Smooth muscle cell of the brain vasculature (primary cell): ENCODE data around the gene KCNK18.

ENCODE experiments used
- DNase-seq: peaks from one replicate; pipeline ENCODE4 v3.0.0-alpha.2; 2012; ENCODE audit warnings: low read depth, low spot score

KCNK18 gene

DNA sequence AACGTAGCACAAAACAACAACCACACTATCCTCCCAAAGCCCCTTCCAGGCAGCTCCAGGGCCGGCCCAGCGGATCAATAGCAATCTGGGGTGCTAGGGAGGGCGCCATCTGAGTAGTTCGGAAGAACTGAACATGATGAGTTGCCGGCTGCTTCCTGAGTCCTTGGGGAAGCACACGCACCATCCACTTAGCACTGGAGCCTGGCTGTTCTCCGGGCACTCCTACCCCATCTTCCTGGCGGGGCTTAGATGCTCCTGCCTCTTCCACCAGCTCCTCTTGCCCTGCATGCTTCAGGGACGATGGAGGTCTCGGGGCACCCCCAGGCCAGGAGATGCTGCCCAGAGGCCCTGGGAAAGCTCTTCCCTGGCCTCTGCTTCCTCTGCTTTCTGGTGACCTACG, at the start of gene KCNK18:
TSS of gene KCNK18 (plus strand) at position 301 of the 400 bp plus-strand sequence. CDS start at position 301, 0 bp downstream.
- no peak for DNase-seq

DNA sequence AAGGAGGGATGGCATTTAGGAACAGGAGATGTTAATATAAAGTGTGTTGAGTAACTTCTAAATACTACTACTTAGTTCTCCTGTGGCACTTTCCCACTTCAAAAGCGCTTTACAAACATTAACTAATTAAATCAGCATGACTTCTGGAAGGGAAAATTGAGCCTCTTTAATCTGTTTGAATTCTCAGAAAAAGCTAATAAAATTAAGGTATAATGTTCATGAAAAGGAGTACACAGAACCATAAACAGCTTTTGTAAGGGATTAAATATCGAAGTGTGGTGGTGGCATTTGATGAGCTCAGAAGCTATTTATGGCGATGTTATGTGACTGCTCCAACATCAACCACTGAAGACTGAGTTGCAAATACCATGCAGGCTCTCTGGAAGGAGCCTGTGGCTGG, 49.0 kb upstream of the KCNK18 start:
- no peak for DNase-seq

DNA sequence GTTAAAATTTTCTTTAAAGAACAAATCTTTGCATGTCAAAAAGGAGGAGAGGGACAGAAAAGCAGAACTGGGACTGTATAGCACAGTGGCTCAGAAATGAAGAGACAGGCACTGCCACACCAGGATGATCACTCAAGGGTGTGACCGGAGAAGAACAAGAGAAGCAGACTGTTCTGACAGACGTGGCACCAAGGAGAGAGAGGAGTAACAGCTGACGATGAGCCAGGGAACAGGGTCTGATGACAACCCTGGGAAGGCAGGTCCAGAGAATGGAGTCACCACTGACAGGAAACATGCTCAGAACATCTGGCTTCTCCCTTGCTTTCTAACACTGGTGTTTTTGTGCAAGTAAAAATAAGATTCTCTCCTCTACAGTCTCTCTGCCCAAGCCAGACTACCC, 44.6 kb upstream of the KCNK18 start:
- no peak for DNase-seq

DNA sequence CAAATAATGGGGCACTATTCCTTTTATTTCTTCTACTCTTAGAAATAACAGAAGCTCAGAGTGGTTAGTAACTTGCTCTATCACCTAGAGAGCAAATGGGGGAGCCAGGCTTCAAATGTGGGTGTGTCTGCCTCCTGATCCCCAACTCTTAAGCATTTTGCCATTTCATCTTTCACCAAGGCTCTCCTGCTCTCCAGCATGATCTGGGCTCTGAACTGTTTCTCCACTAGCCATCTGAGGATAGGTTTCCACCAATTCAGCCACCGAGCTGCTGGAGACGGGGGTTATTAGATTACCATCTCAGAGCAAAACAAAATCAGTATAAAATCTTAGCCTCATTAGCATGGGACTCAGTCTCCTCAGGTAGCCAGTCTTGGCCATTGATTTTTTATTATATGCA, 39.0 kb upstream of the KCNK18 start:
- DNase-seq: no peak

DNA sequence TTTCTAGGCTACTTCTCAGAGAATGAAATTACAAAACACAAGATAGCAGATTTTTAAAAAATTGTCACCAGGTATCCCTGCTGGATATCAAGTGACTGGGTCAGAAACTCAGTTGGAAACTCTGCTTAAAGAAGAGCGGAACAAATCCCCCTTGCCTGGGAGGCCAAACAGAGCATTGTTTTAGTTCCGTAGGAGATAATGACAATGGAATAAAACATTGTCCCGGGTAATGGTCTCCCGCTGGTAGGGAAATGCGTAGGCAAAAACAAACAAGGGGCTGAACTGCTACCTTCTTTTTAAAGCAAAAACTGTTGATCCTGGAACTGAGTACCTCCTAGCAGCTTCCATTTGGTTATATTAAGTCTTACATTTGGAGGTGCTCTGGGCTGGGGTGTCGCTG, 37.9 kb upstream of the KCNK18 start:
- DNase-seq: no peak

DNA sequence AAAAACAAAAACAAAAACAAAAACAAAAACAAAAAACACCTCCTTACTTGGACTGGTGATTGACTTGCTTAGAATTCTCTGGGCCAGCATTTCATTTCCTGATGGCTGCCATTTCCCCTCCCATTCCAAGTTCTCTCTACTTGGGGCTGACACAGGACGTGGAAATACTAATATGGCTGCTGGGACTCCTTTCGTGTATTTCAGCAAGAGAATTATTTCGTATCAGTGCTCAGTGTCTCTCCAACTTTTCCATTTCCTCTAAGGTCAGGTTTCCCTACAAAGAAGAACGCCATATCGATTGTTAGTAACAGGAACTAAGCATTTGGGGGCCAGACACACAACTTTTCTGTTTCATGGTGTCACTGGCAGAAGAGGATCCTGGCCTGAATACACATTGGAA, 36.7 kb upstream of the KCNK18 start:
- DNase-seq: no peak

DNA sequence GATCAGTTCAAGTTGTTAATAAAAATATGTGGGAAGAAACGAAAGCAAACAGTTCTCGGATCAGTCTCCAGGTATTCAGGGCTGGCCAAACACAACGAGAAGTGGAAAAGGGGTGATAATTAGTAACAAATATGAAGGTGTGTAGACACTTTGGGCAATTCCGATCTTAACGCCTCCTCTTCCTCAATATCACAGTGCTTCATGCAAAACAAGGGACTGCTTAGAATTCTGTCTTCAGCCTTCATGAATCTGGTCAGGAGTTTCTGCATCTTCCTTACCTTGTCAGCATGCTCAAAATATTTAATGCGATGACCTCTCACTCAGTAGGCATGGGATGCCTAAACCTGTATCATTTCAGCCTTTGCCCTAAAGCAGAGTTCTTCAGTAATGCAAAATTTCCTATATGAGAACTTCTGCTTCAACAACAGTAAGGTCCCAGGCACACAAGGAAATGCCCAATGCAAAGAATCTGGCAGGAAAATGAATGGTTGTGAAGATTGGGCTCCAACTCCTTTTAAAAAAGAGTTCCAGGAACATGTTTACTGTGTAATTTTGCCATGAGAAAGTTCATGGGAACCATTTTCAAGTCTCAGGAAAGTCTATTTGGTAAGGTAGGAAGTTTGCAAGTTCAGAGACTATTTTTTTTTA, 35.8 kb upstream of the KCNK18 start:
- no peak for DNase-seq

DNA sequence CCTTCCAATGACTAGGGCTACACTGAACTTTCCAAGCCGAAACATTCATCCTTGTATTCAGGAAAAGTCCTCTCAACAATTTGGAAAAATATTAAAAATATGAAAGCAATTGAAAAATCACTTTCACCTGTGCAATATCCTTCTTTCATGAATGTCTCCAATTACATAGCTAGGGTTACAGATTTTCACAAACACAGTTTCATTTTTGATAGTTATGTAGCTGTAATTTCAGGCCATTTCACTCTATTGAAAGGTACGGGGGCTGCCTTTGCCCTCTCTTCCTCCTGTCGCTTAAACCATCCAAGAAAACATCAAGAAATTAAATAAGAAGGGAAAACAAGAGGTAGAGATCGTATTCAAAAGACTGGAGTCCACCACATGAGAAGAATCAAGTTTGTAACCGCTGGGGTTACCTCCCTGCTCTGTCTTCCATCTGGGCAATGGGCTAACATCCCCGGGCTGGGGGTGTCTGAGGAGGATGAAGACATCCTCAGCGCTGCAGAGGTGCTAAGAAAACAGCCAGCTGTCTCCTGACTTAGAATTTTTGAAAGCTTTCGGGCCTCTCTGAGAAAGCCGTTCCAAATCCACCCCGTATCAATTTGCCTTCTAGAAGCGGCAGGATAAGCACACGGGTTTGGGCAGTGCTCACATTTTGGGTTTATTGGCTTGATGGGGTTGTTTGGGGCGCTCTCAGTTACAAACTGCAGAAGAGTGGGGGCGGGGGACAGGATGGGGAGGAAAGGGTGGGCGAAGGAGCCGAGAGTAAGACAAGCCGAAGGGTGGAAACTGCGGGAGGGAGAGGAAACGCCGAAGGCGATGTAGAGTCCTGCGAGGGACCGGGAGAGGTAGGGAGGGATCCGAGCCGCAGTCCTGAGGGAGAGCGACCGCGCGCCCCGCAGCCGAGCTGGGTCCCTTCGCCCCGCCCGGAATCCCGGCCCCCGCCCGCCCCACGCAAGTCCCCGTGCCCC, 34.9 kb upstream of the KCNK18 start:
- DNase-seq: no peak

DNA sequence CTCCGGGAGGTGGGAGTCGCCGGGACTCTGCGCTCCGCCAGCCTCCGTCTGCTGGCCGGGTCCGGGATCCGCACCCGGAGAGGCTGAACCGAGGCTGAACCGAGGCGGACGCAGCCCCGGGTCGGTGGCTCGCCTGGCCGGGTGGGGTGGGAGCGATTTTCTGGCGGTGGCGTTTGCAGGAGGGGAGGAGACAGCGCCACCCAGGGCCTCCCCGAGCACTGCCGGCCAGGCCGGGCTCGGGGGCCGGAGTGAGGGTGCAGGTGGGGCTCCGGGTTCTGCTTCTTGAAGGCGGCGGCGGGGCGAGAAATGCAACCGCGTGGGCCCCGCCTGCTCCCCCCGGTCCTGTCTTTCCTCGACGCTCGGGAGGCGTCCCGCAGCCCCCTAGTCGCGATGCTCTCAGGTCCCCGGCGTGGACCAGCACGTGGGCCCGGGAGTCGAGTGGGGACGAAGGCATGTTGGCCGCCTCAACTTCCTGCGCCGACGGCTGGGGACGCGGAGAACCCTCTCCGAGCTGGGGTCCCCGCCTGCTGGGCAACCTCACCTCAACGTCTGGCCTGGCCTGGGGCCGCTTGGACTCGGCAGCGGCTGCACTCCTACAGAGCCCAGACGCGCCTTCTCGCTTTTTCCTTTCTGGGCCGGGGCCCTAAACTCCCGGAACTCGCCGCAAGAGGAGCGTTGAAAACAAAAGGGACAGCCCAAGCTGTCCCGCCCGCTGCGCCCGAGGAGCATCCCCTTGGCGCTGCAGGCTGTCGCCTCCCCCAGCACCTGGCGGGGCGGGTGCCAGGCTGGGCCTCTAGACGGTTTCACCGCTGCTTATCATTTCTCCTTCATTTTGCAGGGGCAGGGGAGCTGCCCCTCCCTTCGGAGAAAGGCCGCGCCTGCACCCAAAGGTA, 34.0 kb upstream of the KCNK18 start:
- DNase-seq: no peak

DNA sequence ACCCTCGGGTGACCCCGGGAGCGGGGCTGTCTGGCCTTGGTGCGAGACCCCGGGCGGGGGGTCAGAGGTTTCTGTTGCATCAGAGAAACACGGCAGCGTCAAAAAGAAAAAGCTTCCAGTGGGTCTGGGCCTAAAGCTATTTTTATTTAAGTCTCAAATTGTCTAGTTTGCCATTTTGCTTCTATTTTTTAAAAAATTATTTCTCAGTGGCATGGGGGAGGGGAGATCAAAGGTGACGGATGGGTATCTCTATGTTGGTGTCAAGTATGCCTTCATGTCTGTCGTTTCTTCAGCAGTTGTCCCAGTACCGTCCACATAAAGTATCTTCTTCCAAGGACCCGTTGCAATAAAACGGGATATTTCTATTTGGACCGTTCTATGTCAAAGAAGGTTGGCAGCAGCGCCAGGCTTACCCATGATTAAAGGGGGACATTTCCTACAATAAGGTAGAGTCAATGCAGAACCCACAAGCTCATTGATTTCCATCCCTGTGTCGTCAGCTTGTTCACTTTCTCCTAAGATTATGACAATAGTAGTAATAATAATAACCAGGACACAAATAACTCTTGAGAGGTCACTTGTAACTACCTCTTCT, 33.2 kb upstream of the KCNK18 start:
- DNase-seq: no peak

DNA sequence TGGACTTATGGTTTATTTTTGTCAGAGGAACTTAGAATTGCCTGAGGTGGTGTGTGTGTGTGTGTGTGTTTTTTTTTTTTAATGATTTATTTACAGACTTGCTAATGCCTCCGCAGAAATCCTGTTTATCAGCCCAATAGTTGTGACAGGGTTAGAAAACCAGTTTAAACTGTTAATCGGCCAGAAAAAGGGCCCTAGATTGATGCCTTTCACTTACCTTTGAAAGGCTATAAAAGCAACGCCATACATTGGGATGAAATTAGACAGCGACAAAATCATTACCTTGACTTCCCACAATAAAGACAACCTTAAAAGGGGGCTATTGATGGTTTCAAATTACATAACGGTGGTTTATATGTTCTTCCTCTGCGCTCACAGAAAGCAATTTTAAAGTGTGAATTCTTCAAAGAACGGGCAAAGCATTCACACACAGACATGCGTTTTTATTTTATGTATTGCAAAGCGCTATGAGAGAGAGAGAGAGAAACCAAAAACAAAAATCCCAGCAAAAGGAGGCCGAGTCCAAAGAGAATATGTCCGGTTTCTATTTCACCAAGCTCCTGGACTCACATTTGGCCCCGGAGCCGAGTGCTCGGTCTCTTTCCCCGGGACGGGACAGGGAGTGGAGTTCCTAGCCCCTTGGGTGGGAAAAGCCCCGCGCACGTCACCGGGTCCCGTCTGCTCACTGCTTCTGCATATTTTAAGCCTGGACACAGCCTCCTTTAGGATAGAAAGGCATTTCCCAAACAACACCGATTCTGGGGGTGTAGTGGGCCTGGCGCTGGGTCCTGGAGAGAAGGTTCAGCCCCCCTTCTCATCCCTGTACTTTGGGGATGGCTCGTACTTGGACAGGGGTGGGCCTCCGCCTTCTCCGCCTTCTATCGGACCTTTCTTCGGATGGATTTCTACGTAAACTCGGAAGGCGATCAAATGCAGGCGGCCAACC, 32.4 kb upstream of the KCNK18 start:
- no peak for DNase-seq

DNA sequence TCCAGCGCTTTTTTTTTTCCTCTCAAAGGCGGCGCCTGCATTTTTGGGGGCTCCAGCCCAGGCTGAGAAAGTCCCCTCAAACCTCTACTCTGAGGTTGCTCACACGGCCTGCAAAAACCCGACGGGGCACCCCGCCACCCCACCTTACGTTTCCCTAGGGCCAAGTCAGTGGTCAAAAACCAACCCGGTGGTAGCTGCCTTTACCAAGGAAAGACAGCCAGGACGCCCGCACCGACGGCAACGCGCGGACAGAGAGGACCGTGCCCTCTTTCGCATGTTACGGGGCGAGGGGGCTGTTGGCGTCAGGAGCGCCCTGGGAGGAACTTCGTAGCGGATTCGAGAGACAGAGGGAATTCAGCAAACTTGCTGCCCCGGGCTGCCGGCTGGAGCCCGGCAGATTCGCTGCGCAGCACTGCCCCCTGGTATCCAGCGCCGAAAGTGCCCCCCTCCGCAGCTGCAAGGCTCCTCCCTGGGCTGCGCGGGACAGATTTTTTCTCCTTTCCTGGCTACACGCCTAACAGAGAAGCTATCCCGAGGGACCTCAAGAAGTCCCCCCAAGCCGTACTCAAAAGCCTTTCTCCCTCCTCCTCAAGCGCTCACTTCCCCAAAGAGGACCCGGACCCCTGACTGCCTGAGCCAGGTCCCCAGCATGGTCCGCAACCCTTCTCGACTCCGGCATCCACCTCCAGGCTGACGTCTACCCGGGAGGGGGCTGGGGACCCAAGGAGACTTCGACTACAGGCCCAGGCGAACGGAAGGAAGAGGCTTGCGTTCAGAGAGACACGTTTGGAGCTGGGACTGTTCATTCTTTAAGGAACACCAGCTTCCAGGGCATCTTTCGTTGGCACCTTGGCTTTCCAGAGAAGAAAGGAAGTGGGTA, 31.5 kb upstream of the KCNK18 start:
- DNase-seq: no peak

DNA sequence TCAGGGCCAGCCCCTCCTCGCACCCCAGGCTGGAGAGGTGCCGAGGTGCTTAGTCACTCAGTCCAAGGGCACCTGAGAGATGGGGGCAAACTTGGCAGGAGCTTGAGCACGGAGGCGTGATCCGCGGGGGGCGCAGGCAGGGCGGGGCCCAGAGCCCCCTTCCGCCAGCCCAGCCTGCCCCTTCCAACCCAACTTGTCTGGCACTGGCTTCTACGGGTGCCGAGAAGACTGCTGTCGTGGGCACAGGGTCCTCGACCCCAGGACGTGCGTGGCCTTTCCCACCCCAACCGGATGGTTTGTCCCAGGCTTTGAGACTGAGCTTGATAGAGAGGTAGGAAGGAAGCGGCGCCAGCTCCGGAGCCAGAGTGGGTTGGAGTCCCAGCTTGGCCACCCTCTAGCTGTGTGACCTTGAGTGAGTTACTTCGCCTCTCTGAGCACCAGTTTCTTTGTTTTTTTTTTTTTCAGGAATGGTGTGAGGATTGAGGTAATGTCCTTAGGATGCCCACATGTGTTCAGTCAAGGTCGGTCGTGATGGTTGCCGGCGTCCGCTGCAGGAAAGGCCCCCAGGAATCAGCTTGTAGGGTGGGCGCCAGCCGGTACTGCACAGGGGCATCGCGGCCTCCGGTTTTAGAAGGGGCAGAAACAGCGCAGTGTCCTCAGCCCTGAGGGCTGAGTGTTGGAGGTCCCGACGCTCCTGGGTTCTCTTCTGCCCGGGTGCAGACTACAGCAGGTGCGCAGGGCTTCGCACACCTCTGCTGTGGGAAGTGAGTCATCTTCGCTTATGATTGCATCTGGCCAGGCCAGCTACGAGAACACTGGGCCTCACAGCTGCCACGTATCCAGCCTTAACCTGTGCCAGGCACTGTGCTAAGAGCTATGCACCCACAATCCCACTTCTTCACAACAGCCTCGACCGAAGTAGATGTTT, 30.6 kb upstream of the KCNK18 start:
- no peak for DNase-seq

DNA sequence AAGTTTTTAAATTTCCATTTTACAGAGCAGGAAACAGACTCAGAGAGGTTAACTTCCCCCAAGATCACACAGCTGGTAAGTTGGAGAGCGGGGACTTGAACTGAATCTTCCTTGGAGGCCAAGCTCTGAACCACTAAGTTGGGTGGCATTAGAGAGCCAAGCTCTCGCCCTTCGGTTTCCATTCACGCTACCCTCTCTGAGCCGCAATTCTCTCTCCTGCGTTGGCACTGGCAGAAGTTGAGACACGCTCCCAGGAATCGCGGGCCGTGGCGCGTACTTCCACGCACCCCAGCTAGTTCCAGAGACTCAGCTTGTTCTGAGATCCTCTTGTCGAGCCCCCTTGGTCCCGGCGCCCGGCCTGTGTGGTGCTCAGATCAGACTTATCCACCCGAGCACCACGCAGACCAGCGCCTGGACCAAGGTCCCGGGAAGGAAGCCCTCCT, 29.9 kb upstream of the KCNK18 start:
- no peak for DNase-seq

DNA sequence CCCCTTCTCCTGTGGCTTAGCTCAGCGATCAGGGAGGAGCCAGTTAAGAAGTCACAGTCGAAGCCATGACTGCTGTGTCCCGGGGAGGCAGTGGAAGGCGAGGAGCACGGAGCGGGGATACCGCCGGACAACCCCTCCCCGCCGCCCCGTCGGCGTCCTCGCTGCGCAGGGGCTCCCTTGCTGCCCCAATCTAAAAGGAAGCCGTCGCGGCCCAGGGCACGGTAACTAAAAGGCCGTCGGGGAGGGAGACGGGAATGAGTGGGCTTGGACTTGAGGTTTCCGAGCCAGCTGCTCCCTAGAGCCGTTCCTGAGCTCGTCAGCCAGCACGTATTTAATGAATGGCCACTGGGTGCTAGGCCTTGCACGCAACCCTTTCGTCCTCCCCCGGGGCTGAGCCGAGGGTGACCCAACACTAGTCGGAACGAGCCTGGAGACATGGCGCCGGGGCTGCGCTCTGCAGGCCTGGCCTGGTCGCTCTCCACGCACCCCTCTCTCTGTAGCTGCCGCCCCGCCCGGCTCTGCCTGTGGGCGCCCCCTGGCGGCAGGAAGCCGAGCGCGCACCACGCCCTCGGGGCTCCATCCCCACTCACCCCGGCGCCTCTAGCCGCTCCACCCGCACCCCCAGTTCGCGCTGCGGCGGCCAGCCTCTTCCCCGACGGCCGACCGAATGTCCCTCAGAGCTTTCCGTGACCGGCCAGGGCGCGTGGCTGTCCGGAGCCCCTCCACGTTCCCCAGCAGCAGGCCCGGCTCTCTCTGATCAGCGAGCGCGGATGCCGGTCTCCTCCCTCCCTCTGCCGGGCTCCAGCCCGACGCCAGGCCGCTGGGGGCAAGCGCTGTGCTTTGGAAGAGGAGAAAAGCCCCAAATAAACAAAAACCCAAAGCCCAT, 29.3 kb upstream of the KCNK18 start:
- DNase-seq: no peak

DNA sequence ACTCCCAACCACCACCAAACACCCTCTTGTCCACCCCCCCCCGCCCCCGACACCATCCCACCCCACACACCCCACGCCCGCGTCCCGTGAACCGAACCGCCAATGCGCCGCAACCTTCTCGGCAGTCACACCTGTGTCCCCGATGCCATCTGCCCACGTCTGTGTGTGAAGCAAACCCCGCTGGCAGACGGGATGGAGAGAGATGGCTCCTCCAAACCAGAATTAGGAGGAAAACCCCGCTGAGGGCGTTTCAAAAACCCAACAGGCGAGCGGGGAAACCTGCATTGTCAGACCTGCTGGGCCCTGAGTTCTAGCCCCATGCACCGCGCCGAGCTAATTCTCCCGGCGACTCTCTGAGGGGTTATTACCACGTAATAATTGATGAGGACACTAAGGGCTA, 28.6 kb upstream of the KCNK18 start:
- no peak for DNase-seq

DNA sequence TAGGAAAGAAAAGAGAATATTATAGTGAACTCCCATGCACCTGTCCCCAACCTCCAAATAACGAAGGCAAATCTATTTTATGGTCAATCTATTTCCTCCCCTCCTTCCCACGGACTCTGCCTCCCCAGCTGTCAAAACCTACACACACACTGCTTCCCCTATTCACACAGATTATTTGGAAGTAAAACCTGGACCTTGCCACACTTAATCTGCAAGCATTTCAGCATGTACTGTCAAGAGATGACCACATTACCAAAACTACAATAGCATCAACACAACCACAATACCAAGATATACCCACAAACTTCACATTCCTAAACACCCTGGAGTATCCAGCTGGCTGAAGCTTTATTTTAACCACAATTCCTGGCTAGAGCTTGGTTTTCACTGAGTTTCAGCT, 27.8 kb upstream of the KCNK18 start:
- no peak for DNase-seq
